Gastrocnemius medialis (tissue), 4 donors: ENCODE measurements around the gene IFITM5. TPM values are rescaled to one million over a fixed set of nuclear protein-coding genes. Genes with fewer than 3 reads are reported as not detected.

Source experiments
- ATAC-seq, 2 donors: fragments of 150-250 bp; one replicate each; pipeline ENCODE4 v1.9.1; 2016
- DNase-seq, 2 donors: peaks; one replicate each; pipeline ENCODE4 v3.0.0-alpha.2; 2019
- H3K27ac ChIP-seq, 4 donors: fragments of 200-600 bp; sonication (generic); 1 replicate in 1 of 4; 2 replicates in 3 of 4; pipeline ENCODE4 v1.5.1; 2016 to 2018; ENCODE audit warnings: mild to moderate bottlenecking in 2 of 4, moderate library complexity in 1 of 4
- H3K27me3 ChIP-seq, 3 donors: fragments of 200-600 bp; sonication (generic) in 2 of 3; 1 replicate in 1 of 3; 2 replicates in 2 of 3; pipeline versions ENCODE4 v1.5.1 to v1.6.0; 2016 to 2019; ENCODE audit warnings: mild to moderate bottlenecking in 1 of 3, moderate library complexity in 1 of 3
- H3K36me3 ChIP-seq, 2 donors: fragments of 200-600 bp; sonication (generic) in 1 of 2; one replicate each; pipeline ENCODE4 v1.5.1; 2017 to 2018
- H3K4me1 ChIP-seq, 2 donors: fragments of 200-600 bp; sonication (generic) in 1 of 2; one replicate each; pipeline ENCODE4 v1.5.1; 2016 to 2017; ENCODE audit warnings: mild to moderate bottlenecking in 2 of 2
- H3K4me3 ChIP-seq, 4 donors: fragments of 200-600 bp; sonication (generic) in 3 of 4; 1 replicate in 1 of 4; 2 replicates in 3 of 4; pipeline ENCODE4 v1.5.1; 2016 to 2019; ENCODE audit warnings: mild to moderate bottlenecking in 2 of 4
- H3K9me3 ChIP-seq, 3 donors: fragments of 200-600 bp; sonication (generic) in 2 of 3; 1 replicate in 1 of 3; 2 replicates in 2 of 3; pipeline ENCODE4 v1.5.1; 2016 to 2019
- CTCF ChIP-seq, 5 experiments: fragments of 450-650 bp in 3 of 5; fragments of 200-600 bp in 2 of 5; sonication (generic) in 2 of 5; IDR thresholded peaks in 4 of 5; conservative IDR thresholded peaks in 1 of 5; 1 replicate in 4 of 5; 2 replicates in 1 of 5; pipeline ENCODE4 v1.5.1; 2016 to 2019; ENCODE audit warnings: antibody characterized with exemption in 5 of 5, mild to moderate bottlenecking in 3 of 5, moderate library complexity in 3 of 5
- POLR2A ChIP-seq, 2 donors: fragments of 450-650 bp; IDR thresholded peaks; one replicate each; pipeline ENCODE4 v1.6.1; 2017; ENCODE audit warnings: antibody characterized with exemption in 2 of 2, mild to moderate bottlenecking in 2 of 2, moderate library complexity in 2 of 2
- in situ Hi-C, 4 donors: fragments of 200-750 bp; cut with MboI; loops; one replicate each; pipeline versions ENCODE4 v1.15.0 to v1.8.0; 2017; ENCODE audit warnings: low sequenced_read_pairs in 4 of 4
- intact Hi-C: fragments of 100-400 bp; cut with DNase I; formaldehyde crosslinking; loops from one replicate; pipeline ENCODE4 v1.15.1; 2023; ENCODE audit warnings: low total_unique reads
- total RNA-seq, 4 donors: library from RNA; depleted of rRNA; stranded (reverse); fragments of >200 nt; gene quantifications; one replicate each; pipeline versions ENCODE4 v1.1.0 to v1.2.3, GENCODE V29; 2016

IFITM5 gene
- total RNA-seq, 4 donors from 2014 or later, result not detected

GRCh38 chr11:282171-282570 is 17.2 kb downstream of the IFITM5 start:
- Histone ChIP-seq H3K27me3 (peaks cover 62 to 71% (median 68%) of the 10 kb centered on the region in 3 donors), H3K27ac (no peak overlapping the region), H3K36me3 (no peaks in the 10 kb centered on the region), H3K9me3 (no peaks in the 10 kb centered on the region), H3K4me1 (peaks cover 0 to 8% of the 10 kb centered on the region in 2 donors), H3K4me3 (no peak overlapping the region)
- no peak for TF ChIP-seq POLR2A (IDR thresholded peaks at IDR 0.05)
- TF ChIP-seq CTCF (IDR thresholded peaks at IDR 0.05 in 4 of 5, conservative IDR thresholded peaks at IDR 0.05 in 1 of 5), result no peak
- no peak for DNase-seq
- intact Hi-C loops (no loop called here), in situ Hi-C loops (no loop called here)
- ATAC-seq, result no peak

- Histone ChIP-seq H3K27ac (no peak overlapping the region), H3K27me3 (peaks cover 62 to 73% (median 68%) of the 10 kb centered on the region in 3 donors), H3K4me1 (peaks cover 0 to 8% of the 10 kb centered on the region in 2 donors), H3K36me3 (no peaks in the 10 kb centered on the region), H3K9me3 (no peaks in the 10 kb centered on the region), H3K4me3 (no peak overlapping the region)
- ATAC-seq (no peak), DNase-seq (no peak)
- TF ChIP-seq CTCF (IDR thresholded peaks at IDR 0.05 in 4 of 5, conservative IDR thresholded peaks at IDR 0.05 in 1 of 5), result no peak
- no peak for TF ChIP-seq POLR2A (IDR thresholded peaks at IDR 0.05)
- intact Hi-C loops (no loop called here), in situ Hi-C loops (no loop called here)
Observed at GRCh38 chr11:281486-282161, 17.7 kb downstream of the IFITM5 start.

- Histone ChIP-seq H3K4me1 (peaks cover 0 to 8% of the 10 kb centered on the region in 2 donors), H3K36me3 (no peaks in the 10 kb centered on the region), H3K4me3 (peak overlapping the region in 1 of 4 donors; percentile 11), H3K9me3 (no peaks in the 10 kb centered on the region), H3K27ac (no peak overlapping the region), H3K27me3 (peaks cover 55 to 75% (median 68%) of the 10 kb centered on the region in 3 donors)
- TF ChIP-seq CTCF (IDR thresholded peaks at IDR 0.05 in 4 of 5, conservative IDR thresholded peaks at IDR 0.05 in 1 of 5), result no peak
- TF ChIP-seq POLR2A (IDR thresholded peaks at IDR 0.05), result no peak
- DNase-seq (no peak), ATAC-seq (no peak)
- intact Hi-C loops, result no loop called here
- in situ Hi-C loops, result no loop called here
Observed at GRCh38 chr11:280706-281485, 18.4 kb downstream of the IFITM5 start.

- peaks cover 52 to 75% (median 68%) of the 10 kb centered on the region in 3 donors for H3K27me3 ChIP-seq
- H3K27ac ChIP-seq, result no peak overlapping the region
- in situ Hi-C loops, result no loop called here
- TF ChIP-seq CTCF (IDR thresholded peaks at IDR 0.05 in 4 of 5, conservative IDR thresholded peaks at IDR 0.05 in 1 of 5) (no peak), POLR2A (IDR thresholded peaks at IDR 0.05) (no peak)
- no peak for DNase-seq
- no peak for ATAC-seq
- H3K9me3 ChIP-seq, result no peaks in the 10 kb centered on the region
- H3K36me3 ChIP-seq, result no peaks in the 10 kb centered on the region
- intact Hi-C loops, result no loop called here
- H3K4me1 ChIP-seq, result peaks cover 0 to 8% of the 10 kb centered on the region in 2 donors
- H3K4me3 ChIP-seq, result peak overlapping the region in 2 of 4 donors; percentile 11
Observed at GRCh38 chr11:279966-280705, 19.2 kb downstream of the IFITM5 start.
